MCF 10A (cell line): ENCODE results near the gene ZNF311. TPM values are rescaled to one million over a fixed set of nuclear protein-coding genes. Genes with fewer than 3 reads are reported as not detected.
A peak's percentile ranks its signal among the peaks of the same experiment; 100 is the strongest.

ENCODE experiments used
- BruUV-seq: library from RNA; stranded (reverse); fragments of 400-500 nt; replicated peaks from 2 replicates; lab custom pipeline; 2021; lab: Mats Ljungman, UMichigan
- CTCF ChIA-PET: fragments of 300-600 bp; sonication (Branson Sonifier 250); formaldehyde crosslinking; extraction: SDS; loops from one replicate; lab custom pipeline; 2021; ENCODE audit warnings: antibody characterized with exemption, inconsistent platforms; lab: Yijun Ruan, JAX
- POLR2A ChIA-PET: fragments of 300-600, 350-650 bp; sonication (Branson Sonifier 250); formaldehyde crosslinking; extraction: SDS; loops from one replicate; lab custom pipeline; 2020; ENCODE audit warnings: antibody characterized with exemption, inconsistent platforms; lab: Yijun Ruan, JAX
- DNase-seq: peaks from one replicate; pipeline ENCODE4 v3.0.0-alpha.2; 2018; ENCODE audit not compliant: unreplicated experiment
- H3K27ac Mint-ChIP-seq: one replicate; pipeline ENCODE4 v1.8.0; 2022; ENCODE audit warnings: mild to moderate bottlenecking, low read depth, mixed read lengths; ENCODE audit not compliant: unreplicated experiment
- H3K27me3 Mint-ChIP-seq: one replicate; pipeline ENCODE4 v1.8.0; 2022; ENCODE audit warnings: mixed read lengths; ENCODE audit not compliant: insufficient read depth, unreplicated experiment
- H3K36me3 Mint-ChIP-seq: one replicate; pipeline ENCODE4 v1.8.0; 2022; ENCODE audit warnings: mild to moderate bottlenecking, moderate library complexity, mixed read lengths; ENCODE audit not compliant: insufficient read depth, unreplicated experiment
- H3K4me1 Mint-ChIP-seq: one replicate; pipeline ENCODE4 v1.8.0; 2022; ENCODE audit warnings: mixed read lengths; ENCODE audit not compliant: insufficient read depth, unreplicated experiment
- H3K4me3 Mint-ChIP-seq: one replicate; pipeline ENCODE4 v1.8.0; 2022; ENCODE audit warnings: mild to moderate bottlenecking, moderate library complexity, mixed read lengths; ENCODE audit not compliant: unreplicated experiment
- H3K9me3 Mint-ChIP-seq: one replicate; pipeline ENCODE4 v1.8.0; 2022; ENCODE audit warnings: mixed read lengths; ENCODE audit not compliant: unreplicated experiment
- CTCF ChIP-seq: fragments of 200-600 bp; IDR thresholded peaks from one replicate; pipeline ENCODE4 v1.8.0; 2022; ENCODE audit warnings: antibody characterized with exemption, mild to moderate bottlenecking; ENCODE audit not compliant: unreplicated experiment
- intact Hi-C: fragments of 100-400 bp; cut with micrococcal nuclease; formaldehyde crosslinking; loops from 2 replicates; pipeline ENCODE4 v1.14.1; 2022
- total RNA-seq: library from RNA; stranded (reverse); gene quantifications from 2 replicates; pipeline ENCODE4 v1.2.3, GENCODE V29; 2022

ZNF311 gene
- total RNA-seq, 1 experiment from 2014 or later = 3.6 TPM

GRCh38 chr6:28981431-28981832, 23.7 kb downstream of the ZNF311 start:
- Mint-ChIP-seq H3K4me1 (peaks cover 39% of the 10 kb centered on the region), H3K9me3 (no peaks in the 10 kb centered on the region), H3K36me3 (peaks cover 24% of the 10 kb centered on the region), H3K27ac (peak overlapping the region; percentile 91), H3K27me3 (no peaks in the 10 kb centered on the region), H3K4me3 (peak overlapping the region; percentile 75)
- CTCF ChIA-PET = interaction anchor here (0.6 to 1.1 kb wide), 3 partner anchors 23 to 770 kb away, joined by 3 to 4 read pairs (median 3); partner anchors contain the start of gene ZNF311
- peak; percentile 81 for DNase-seq
- POLR2A ChIA-PET = interaction anchor here (0.7 to 7.1 kb wide), 10 partner anchors 22 to 1174 kb away, joined by 3 to 121 read pairs (median 6); partner anchors contain the start of gene TRIM27
- no TSS peak for BruUV-seq
- TF ChIP-seq CTCF = no peak
- intact Hi-C loops = loop anchor here (1.0 to 5.0 kb wide), 3 partner anchors 28 to 99 kb away; partner anchors contain the start of gene TRIM27

- no TSS peak for BruUV-seq
Measured at GRCh38 chr6:28980852-28981430, 24.2 kb downstream of the ZNF311 start.

GRCh38 chr6:28980137-28980851, 24.8 kb downstream of the ZNF311 start:
- peaks cover 39% of the 10 kb centered on the region for H3K4me1 Mint-ChIP-seq
- no TSS peak for BruUV-seq
- no peak for TF ChIP-seq CTCF
- H3K36me3 Mint-ChIP-seq = peaks cover 24% of the 10 kb centered on the region
- peak overlapping the region; percentile 91 for H3K27ac Mint-ChIP-seq
- H3K4me3 Mint-ChIP-seq = peak overlapping the region; percentile 75
- ChIA-PET CTCF (interaction anchor here (0.5 kb wide), 1 partner anchor 116 kb away, joined by 3 read pairs; no protein-coding TSS in a partner anchor), POLR2A (interaction anchor here (0.6 to 7.1 kb wide), 6 partner anchors 23 to 177 kb away, joined by 3 to 121 read pairs (median 26); partner anchors contain the start of gene TRIM27)
- intact Hi-C loops = loop anchor here (5.0 kb wide), 1 partner anchor 98 kb away; no protein-coding TSS in a partner anchor
- no peaks in the 10 kb centered on the region for H3K9me3 Mint-ChIP-seq
- H3K27me3 Mint-ChIP-seq = no peaks in the 10 kb centered on the region
- DNase-seq = peak; percentile 32

More at GRCh38 chr6:28980852-28981430, 24.2 kb downstream of the ZNF311 start:
- POLR2A ChIA-PET = interaction anchor here (0.6 to 7.1 kb wide), 10 partner anchors 23 to 1173 kb away, joined by 3 to 121 read pairs (median 6); partner anchors contain the start of gene TRIM27
- peak overlapping the region; percentile 75 for H3K4me3 Mint-ChIP-seq
- peaks cover 24% of the 10 kb centered on the region for H3K36me3 Mint-ChIP-seq
- peak overlapping the region; percentile 91 for H3K27ac Mint-ChIP-seq
- peak; percentile 86 for DNase-seq
- H3K27me3 Mint-ChIP-seq = no peaks in the 10 kb centered on the region
- TF ChIP-seq CTCF = peak; percentile 35
- intact Hi-C loops = loop anchor here (1.0 to 5.0 kb wide), 3 partner anchors 28 to 99 kb away; partner anchors contain the start of gene TRIM27
- CTCF ChIA-PET = interaction anchor here (0.5 to 1.1 kb wide), 4 partner anchors 24 to 770 kb away, joined by 3 to 4 read pairs (median 3); partner anchors contain the start of gene ZNF311
- no peaks in the 10 kb centered on the region for H3K9me3 Mint-ChIP-seq
- peaks cover 39% of the 10 kb centered on the region for H3K4me1 Mint-ChIP-seq
